OCI-LY7 (cell line): Measurements from ENCODE around the gene GTF2I. TPM values are rescaled to one million over a fixed set of nuclear protein-coding genes. Genes with fewer than 3 reads are reported as not detected.
"Not testable (repeated sequence)": the region's sequence is repeated elsewhere in the genome, so short reads cannot be mapped to it uniquely, and the experiment has no call there.

ENCODE experiments used
- BruUV-seq: library from RNA; stranded (reverse); fragments of 400-500 nt; replicated peaks from 2 replicates; lab custom pipeline; 2021; lab: Mats Ljungman, UMichigan
- CTCF ChIA-PET: fragments of 300-600 bp; sonication (Branson Sonifier 250); formaldehyde crosslinking; loops from one replicate; lab custom pipeline; 2022; ENCODE audit warnings: antibody characterized with exemption; ENCODE audit not compliant: unreplicated experiment; lab: Charles Lee
- POLR2A ChIA-PET: fragments of 300-600 bp; sonication (Branson Sonifier 250); formaldehyde crosslinking; loops from one replicate; lab custom pipeline; 2022; ENCODE audit warnings: antibody characterized with exemption; lab: Charles Lee
- DNase-seq: peaks from one replicate; pipeline ENCODE4 v3.0.0-alpha.2; 2015; ENCODE audit warnings: low spot score
- H2AFZ ChIP-seq: fragments of 200-600 bp; sonication (generic), shearing (Covaris generic); 2 replicates; pipeline ENCODE4 v1.6.1; 2014; ENCODE audit warnings: mild to moderate bottlenecking, antibody characterized with exemption, low read length, moderate library complexity
- H3K27ac ChIP-seq: fragments of 200-600 bp; sonication (generic); 2 replicates; pipeline ENCODE4 v1.5.1; 2014; ENCODE audit warnings: mixed run types, low read depth, mild to moderate bottlenecking, moderate library complexity, low read length, inconsistent platforms; ENCODE audit not compliant: poor library complexity, severe bottlenecking
- H3K36me3 ChIP-seq: fragments of 200-600 bp; sonication (generic); 2 replicates; pipeline ENCODE4 v1.6.1; 2014; ENCODE audit warnings: mild to moderate bottlenecking, antibody characterized with exemption, low read length, moderate library complexity, mixed read lengths; ENCODE audit not compliant: insufficient read depth
- H3K4me1 ChIP-seq: fragments of 200-600 bp; sonication (generic); 2 replicates; pipeline ENCODE4 v1.5.1; 2014; ENCODE audit warnings: mild to moderate bottlenecking, low read length; ENCODE audit not compliant: insufficient read depth, poor library complexity, severe bottlenecking
- H3K4me2 ChIP-seq: fragments of 200-600 bp; sonication (generic); 2 replicates; pipeline ENCODE4 v1.6.1; 2014; ENCODE audit warnings: mild to moderate bottlenecking, low read length
- H3K4me3 ChIP-seq: fragments of 200-600 bp; sonication (generic); 2 replicates; pipeline ENCODE4 v1.5.1; 2014; ENCODE audit warnings: mild to moderate bottlenecking, low read depth, low read length; ENCODE audit not compliant: poor library complexity, severe bottlenecking
- H3K79me2 ChIP-seq: fragments of 200-600 bp; sonication (generic); 2 replicates; pipeline ENCODE4 v1.6.1; 2016; ENCODE audit warnings: low read depth, mild to moderate bottlenecking, low read length, moderate library complexity, mixed read lengths; ENCODE audit not compliant: insufficient read depth
- H3K9me2 ChIP-seq: fragments of 200-600 bp; sonication (generic); 2 replicates; pipeline ENCODE4 v1.6.1; 2016; ENCODE audit warnings: mild to moderate bottlenecking, low read length, mixed read lengths; ENCODE audit not compliant: insufficient read depth
- H3K9me3 ChIP-seq: fragments of 200-600 bp; sonication (generic); 2 replicates; pipeline ENCODE4 v1.6.1; 2014; ENCODE audit warnings: mild to moderate bottlenecking, mixed run types, low read length, mixed read lengths
- H4K20me1 ChIP-seq: fragments of 200-600 bp; sonication (generic); 2 replicates; pipeline ENCODE4 v1.6.1; 2014; ENCODE audit warnings: mild to moderate bottlenecking, antibody characterized with exemption, low read length, moderate library complexity, mixed read lengths; ENCODE audit not compliant: insufficient read depth
- intact Hi-C: fragments of 100-400 bp; cut with micrococcal nuclease; formaldehyde crosslinking; loops from one replicate; pipeline ENCODE4 v1.10.0; 2022; ENCODE audit not compliant: unreplicated experiment
- total RNA-seq, 2 experiments: library from RNA; depleted of rRNA in 1 of 2; stranded (reverse); fragments of >200 nt in 1 of 2; shearing (Covaris generic) in 1 of 2; gene quantifications; 2 replicates each; pipeline ENCODE4 v1.2.3, GENCODE V29; 2014 to 2022

Gene GTF2I
- total RNA-seq, 2 experiments from 2014 or later: 188 to 269 TPM

DNA sequence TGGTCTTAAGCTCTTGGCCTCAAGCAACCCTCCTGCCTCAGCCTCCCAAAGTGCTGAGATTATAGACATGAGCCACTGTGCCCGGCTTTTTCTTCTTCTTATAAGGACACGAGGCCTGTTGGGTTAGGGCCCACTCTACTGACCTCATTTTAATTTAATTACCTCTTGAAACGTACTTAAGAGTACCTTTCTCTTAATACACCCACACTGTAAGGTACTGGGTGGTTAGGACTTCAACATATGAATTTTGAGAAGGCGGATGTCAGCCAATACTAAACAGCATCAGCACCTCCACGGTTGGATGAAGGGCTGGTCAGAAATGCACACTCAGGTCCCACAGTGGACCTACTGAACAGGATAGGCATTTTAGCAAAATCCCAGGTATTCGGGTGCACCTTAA lies 124.2 kb downstream of the GTF2I start:
- BruUV-seq, H4K20me1 ChIP-seq, POLR2A ChIA-PET, H3K9me3 ChIP-seq, DNase-seq, H3K36me3 ChIP-seq, CTCF ChIA-PET, intact Hi-C loops, H3K4me2 ChIP-seq, H3K9me2 ChIP-seq, H3K27ac ChIP-seq, H3K4me3 ChIP-seq, H3K4me1 ChIP-seq, H2AFZ ChIP-seq, H3K79me2 ChIP-seq: not testable (repeated sequence)

- CTCF ChIA-PET, H2AFZ ChIP-seq, DNase-seq, H3K79me2 ChIP-seq, H3K9me2 ChIP-seq, POLR2A ChIA-PET, H3K27ac ChIP-seq, BruUV-seq, H3K36me3 ChIP-seq, H3K9me3 ChIP-seq, H3K4me2 ChIP-seq, H3K4me3 ChIP-seq, intact Hi-C loops, H3K4me1 ChIP-seq, H4K20me1 ChIP-seq: not testable (repeated sequence)
Observed at GRCh38 chr7:74783595-74783994, 126.1 kb downstream of the GTF2I start.

DNA sequence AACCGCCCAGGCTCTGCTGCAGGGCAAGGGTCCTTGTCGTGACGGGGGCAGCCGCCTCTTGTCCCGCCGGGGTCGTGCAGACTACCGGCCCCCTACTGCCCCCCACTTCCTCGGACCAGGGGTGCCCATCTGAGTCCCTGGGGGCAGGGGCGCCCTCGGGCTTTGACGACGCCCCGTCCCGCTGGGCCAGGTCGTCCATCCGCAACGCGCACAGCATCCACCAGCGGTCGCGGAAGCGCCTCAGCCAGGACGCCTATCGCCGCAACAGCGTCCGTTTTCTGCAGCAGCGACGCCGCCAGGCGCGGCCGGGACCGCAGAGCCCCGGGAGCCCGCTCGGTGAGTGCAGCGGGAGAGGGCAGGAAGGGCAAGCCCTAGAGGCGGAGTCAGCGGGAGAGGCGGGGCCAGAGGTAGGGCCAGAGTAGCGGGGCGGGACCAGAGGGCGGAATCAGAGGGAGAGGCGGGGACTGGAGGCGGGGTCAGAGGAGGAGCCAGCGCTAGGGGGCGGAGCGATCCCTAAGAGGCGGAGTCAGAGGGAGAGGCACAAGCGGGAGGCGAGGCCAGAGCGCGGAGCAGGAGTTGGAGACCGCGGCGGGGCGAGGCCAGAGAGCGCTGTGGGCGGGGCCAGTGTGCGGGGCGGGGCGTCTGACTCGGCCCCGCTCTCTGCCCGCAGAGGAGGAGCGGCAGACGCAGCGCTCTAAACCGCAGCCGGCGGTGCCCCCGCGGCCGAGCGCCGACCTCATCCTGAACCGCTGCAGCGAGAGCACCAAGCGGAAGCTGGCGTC lies 131.0 kb downstream of the GTF2I start:
- BruUV-seq, intact Hi-C loops, H3K9me3 ChIP-seq, H3K9me2 ChIP-seq, H2AFZ ChIP-seq, H4K20me1 ChIP-seq, POLR2A ChIA-PET, H3K79me2 ChIP-seq, H3K4me3 ChIP-seq, H3K4me2 ChIP-seq, CTCF ChIA-PET, H3K36me3 ChIP-seq, H3K4me1 ChIP-seq, H3K27ac ChIP-seq: not testable (repeated sequence)
- peak; percentile 83 for DNase-seq

DNA sequence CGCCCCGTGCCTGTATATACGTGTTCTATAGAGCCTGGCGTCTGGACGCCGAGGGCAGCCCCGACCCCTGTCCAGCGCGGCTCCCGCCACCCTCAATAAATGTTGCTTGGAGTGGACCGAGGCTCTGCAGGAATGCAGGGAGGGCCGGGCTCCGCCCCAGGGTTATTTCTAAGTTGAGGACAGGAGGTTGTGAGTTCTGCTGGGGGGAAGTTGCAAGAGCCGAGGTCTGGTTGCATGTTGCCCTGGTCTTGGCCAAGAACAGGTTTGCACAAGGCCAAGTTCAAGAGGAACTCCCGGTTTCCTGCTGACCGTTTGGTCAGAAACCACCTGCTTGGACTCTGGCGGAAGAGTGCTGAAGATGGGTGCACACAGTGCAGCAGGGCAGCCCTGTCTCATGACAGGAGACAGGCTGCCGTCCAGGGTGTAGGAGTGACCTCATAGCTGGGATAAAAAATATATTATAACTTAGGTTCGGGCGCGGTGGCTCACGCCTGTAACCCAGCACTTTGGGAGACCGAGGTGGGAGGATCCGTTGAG lies 131.8 kb downstream of the GTF2I start:
- H3K9me3 ChIP-seq, DNase-seq, H2AFZ ChIP-seq, POLR2A ChIA-PET, H3K27ac ChIP-seq, H3K9me2 ChIP-seq, CTCF ChIA-PET, H3K36me3 ChIP-seq, H3K4me3 ChIP-seq, H3K4me2 ChIP-seq, BruUV-seq, H3K79me2 ChIP-seq, H3K4me1 ChIP-seq, H4K20me1 ChIP-seq, intact Hi-C loops: not testable (repeated sequence)

DNA sequence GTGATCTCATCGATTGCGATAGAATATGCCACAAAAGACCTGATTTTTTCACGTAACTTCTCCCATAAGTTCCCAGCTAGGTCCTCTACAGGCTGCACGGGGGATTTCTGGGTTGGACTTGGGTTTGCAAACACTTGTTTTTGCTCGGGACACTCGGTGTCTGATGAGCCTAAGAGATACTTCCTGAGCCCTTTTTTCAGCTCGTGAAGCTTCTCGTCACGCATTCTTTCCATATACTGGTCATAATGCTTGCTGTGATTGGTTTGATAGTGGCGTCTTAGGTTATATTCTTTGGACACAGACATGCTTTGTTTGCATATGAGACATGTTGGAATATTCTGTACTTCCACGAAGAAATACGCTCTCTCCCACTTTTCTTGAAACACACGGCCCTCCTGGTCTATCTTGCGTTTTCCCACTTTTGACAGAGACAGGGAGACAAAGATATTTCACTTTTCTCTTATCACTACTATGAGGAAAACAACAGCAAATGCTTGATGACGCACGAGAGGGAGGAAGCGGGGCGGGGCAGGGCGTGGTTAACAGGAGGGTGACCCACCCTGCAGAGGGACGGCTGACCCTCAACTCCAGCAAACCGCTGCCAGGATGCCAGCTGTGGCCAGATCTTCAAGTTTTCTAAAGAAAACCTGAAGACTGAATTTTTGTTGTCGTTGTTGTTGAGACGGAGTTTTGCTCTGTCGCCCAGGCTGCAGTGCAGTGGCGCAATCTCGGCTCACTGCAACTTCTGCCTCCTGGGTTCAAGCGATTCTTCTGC lies 140.5 kb downstream of the GTF2I start:
- H3K27ac ChIP-seq, BruUV-seq, H4K20me1 ChIP-seq, DNase-seq, POLR2A ChIA-PET, H3K36me3 ChIP-seq, H3K9me3 ChIP-seq, H3K4me2 ChIP-seq, H3K9me2 ChIP-seq, H3K4me3 ChIP-seq, H3K4me1 ChIP-seq, CTCF ChIA-PET, intact Hi-C loops, H2AFZ ChIP-seq, H3K79me2 ChIP-seq: not testable (repeated sequence)

DNA sequence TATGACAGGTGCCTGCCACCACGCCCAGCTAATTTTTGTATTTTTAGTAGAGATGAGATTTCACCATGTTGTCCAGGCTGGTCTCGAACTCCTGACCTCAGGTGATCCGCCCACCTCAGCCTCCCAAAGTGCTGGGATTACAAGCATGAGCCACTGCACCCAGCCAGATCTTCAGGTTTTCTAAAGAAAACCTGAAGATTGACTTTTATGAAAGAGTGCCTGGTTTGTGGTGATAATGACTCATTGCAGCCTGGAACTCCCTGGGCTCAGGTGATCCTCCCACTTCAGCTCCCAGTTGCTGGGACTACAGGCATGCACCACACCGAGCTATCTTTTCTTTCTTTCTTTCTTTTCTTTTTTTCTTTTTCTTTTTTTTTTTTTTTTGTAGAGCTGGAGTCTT lies 141.1 kb downstream of the GTF2I start:
- intact Hi-C loops: not testable (repeated sequence)

More for the DNA sequence above, 141.1 kb downstream of the GTF2I start:
- H3K4me2 ChIP-seq, H3K9me3 ChIP-seq, BruUV-seq, POLR2A ChIA-PET, H4K20me1 ChIP-seq, DNase-seq, H3K4me1 ChIP-seq, H2AFZ ChIP-seq, CTCF ChIA-PET, H3K79me2 ChIP-seq, H3K36me3 ChIP-seq, H3K9me2 ChIP-seq, H3K4me3 ChIP-seq, H3K27ac ChIP-seq: not testable (repeated sequence)
